Esophagus squamous epithelium (tissue), 5 donors: Measurements from ENCODE around the gene TAPT1. TPM values are rescaled to one million over a fixed set of nuclear protein-coding genes. Genes with fewer than 3 reads are reported as not detected.

Experiments
- DNase-seq: peaks from one replicate; lab custom pipeline; 2025; lab: John Stamatoyannopoulos, UW
- H3K27ac ChIP-seq, 4 donors: fragments of 200-600 bp; sonication (generic); one replicate each; pipeline ENCODE4 v1.5.1; 2016 to 2019; ENCODE audit warnings: mild to moderate bottlenecking in 1 of 4
- H3K27me3 ChIP-seq, 4 donors: fragments of 200-600 bp; sonication (generic); 1 replicate in 3 of 4; 2 replicates in 1 of 4; pipeline versions ENCODE4 v1.5.1 to v1.6.0; 2017 to 2021; ENCODE audit warnings: antibody characterized with exemption in 1 of 4
- H3K36me3 ChIP-seq, 3 donors: fragments of 200-600 bp; sonication (generic); one replicate each; pipeline ENCODE4 v1.5.1; 2016 to 2019
- H3K4me1 ChIP-seq, 3 donors: fragments of 200-600 bp; sonication (generic); one replicate each; pipeline ENCODE4 v1.5.1; 2017 to 2019
- H3K4me3 ChIP-seq, 4 donors: fragments of 200-600 bp; sonication (generic); 1 replicate in 3 of 4; 2 replicates in 1 of 4; pipeline ENCODE4 v1.5.1; 2016 to 2019; ENCODE audit warnings: mild to moderate bottlenecking in 2 of 4, moderate library complexity in 1 of 4
- H3K9me3 ChIP-seq, 3 donors: fragments of 200-600 bp; sonication (generic); one replicate each; pipeline ENCODE4 v1.5.1; 2016 to 2019
- CTCF ChIP-seq, 6 experiments: fragments of 450-650 bp in 4 of 6; fragments of 200-600 bp in 2 of 6; sonication (generic) in 2 of 6; IDR thresholded peaks; one replicate each; pipeline ENCODE4 v1.5.1; 2016 to 2019; ENCODE audit warnings: antibody characterized with exemption in 6 of 6, mild to moderate bottlenecking in 4 of 6, moderate library complexity in 4 of 6
- POLR2A ChIP-seq, 4 donors: fragments of 450-650 bp; IDR thresholded peaks; one replicate each; pipeline ENCODE4 v1.6.1; 2017; ENCODE audit warnings: antibody characterized with exemption in 4 of 4, mild to moderate bottlenecking in 4 of 4, moderate library complexity in 3 of 4
- WGBS, 2 donors: methylation state at CpG; one replicate each; pipeline ENCODE4 v1.1.5; 2018; 5-methylcytosine and 5-hydroxymethylcytosine counted together
- intact Hi-C: fragments of 100-400 bp; cut with DNase I; formaldehyde crosslinking; loops from one replicate; pipeline ENCODE4 v1.15.0; 2022
- total RNA-seq, 4 donors: library from RNA; depleted of rRNA; stranded (reverse); fragments of >200 nt; gene quantifications; one replicate each; pipeline ENCODE4 v1.1.0, GENCODE V29; 2016
- donor health status: DM: yes; HTN: yes; CAD: no.

Gene TAPT1
- total RNA-seq, 4 donors from 2014 or later = 9.4 to 23.8 (median 16.9) TPM

GRCh38 chr4:16168144-16168543 lies 58.1 kb downstream of the TAPT1 start:
- no peak overlapping the region for H3K4me3 ChIP-seq
- TF ChIP-seq CTCF (IDR thresholded peaks at IDR 0.05) = no peak
- no peak for TF ChIP-seq POLR2A (IDR thresholded peaks at IDR 0.05)
- WGBS, 2 donors = 90 to 99% methylated on average over 7 to 8 of the region's 8 CpGs
- H3K27me3 ChIP-seq = no peaks in the 10 kb centered on the region
- H3K27ac ChIP-seq = no peak overlapping the region
- no peak for DNase-seq
- H3K36me3 ChIP-seq = peaks cover 0 to 100% (median 10%) of the 10 kb centered on the region in 3 donors
- no peaks in the 10 kb centered on the region for H3K4me1 ChIP-seq
- intact Hi-C loops = no loop called here
- no peaks in the 10 kb centered on the region for H3K9me3 ChIP-seq

DNA sequence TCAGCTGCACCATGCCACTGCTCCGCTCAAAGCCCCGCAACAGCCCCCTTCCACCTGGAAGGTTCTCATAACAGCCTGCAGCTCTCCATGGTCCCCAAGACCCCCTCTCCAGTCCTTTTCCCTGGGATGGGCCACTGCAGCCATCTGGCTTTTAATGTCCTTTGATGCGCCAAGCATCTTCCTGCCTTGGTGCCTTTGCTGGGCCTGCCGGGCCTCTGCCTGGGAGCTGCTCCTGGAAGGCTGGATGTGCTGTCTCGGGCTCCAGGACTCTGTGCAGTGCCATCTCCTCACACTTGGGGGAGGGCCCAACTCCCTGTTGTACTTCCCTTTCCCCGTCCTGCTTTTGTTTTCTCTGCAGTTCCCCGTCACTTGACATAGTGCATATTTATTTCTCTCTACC lies 60.3 kb downstream of the TAPT1 start:
- H3K4me1 ChIP-seq = no peaks in the 10 kb centered on the region
- WGBS, 2 donors = 91 to 97% methylated on average over 6 to 7 of the region's 7 CpGs
- intact Hi-C loops = no loop called here
- H3K27ac ChIP-seq = no peak overlapping the region
- TF ChIP-seq POLR2A (IDR thresholded peaks at IDR 0.05) (no peak), CTCF (IDR thresholded peaks at IDR 0.05) (no peak)
- DNase-seq = no peak
- no peaks in the 10 kb centered on the region for H3K9me3 ChIP-seq
- no peak overlapping the region for H3K4me3 ChIP-seq
- peaks cover 0 to 92% (median 10%) of the 10 kb centered on the region in 3 donors for H3K36me3 ChIP-seq
- no peaks in the 10 kb centered on the region for H3K27me3 ChIP-seq

- TF ChIP-seq POLR2A (IDR thresholded peaks at IDR 0.05) (no peak), CTCF (IDR thresholded peaks at IDR 0.05) (no peak)
- WGBS, 2 donors = 73 to 84% methylated on average over 4 of the region's 4 CpGs
- no peak overlapping the region for H3K27ac ChIP-seq
- peaks cover 0 to 70% (median 10%) of the 10 kb centered on the region in 3 donors for H3K36me3 ChIP-seq
- no peaks in the 10 kb centered on the region for H3K9me3 ChIP-seq
- intact Hi-C loops = no loop called here
- no peak for DNase-seq
- H3K4me1 ChIP-seq = peaks cover 0 to 5% (median 0%) of the 10 kb centered on the region in 3 donors
- H3K4me3 ChIP-seq = no peak overlapping the region
- H3K27me3 ChIP-seq = no peaks in the 10 kb centered on the region
Measured at GRCh38 chr4:16162891-16163290, 63.4 kb downstream of the TAPT1 start.

DNA sequence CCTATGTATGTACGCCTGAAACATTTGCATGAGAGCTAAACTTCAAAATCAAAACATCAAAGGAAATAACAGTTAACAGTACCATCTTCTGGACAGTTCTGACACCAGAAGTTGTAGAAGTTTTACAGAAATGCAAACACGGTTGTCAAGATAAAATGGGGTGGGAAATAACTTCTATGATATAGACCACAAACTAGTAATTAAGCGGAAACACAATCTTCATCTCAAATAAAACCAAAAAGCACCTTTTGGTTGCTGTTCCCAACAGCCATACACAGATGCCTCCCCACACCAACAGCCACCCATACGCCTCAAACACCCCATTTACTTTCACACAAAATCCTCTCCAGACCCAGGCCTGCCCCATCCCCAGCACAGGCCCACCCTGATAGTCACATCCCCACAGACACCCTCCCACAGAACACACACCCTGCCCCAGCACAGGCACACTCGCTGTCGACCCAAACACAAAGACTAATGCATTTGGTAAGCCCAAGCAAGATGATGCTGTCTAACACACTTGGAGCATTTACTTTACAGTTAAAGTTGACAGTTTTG lies 64.3 kb downstream of the TAPT1 start:
- DNase-seq = no peak

More for the DNA sequence above, 64.3 kb downstream of the TAPT1 start:
- no peak overlapping the region for H3K4me3 ChIP-seq
- intact Hi-C loops = no loop called here
- no peak for TF ChIP-seq POLR2A (IDR thresholded peaks at IDR 0.05)
- no peak for TF ChIP-seq CTCF (IDR thresholded peaks at IDR 0.05)
- no peaks in the 10 kb centered on the region for H3K9me3 ChIP-seq
- no peak overlapping the region for H3K27ac ChIP-seq
- 64 to 72% methylated on average over 6 of the region's 6 CpGs for WGBS, 2 donors
- peaks cover 0 to 60% (median 10%) of the 10 kb centered on the region in 3 donors for H3K36me3 ChIP-seq
- no peaks in the 10 kb centered on the region for H3K27me3 ChIP-seq
- H3K4me1 ChIP-seq = peaks cover 0 to 5% (median 0%) of the 10 kb centered on the region in 3 donors
